Activated CD4-positive, alpha-beta T cell treated with anti-CD3 and anti-CD28 coated beads, Interleukin-2, amount 50 U/mL, for 48 hours (primary cell): ENCODE measurements around the gene BCAR1.

Source experiments
- DNase-seq, 2 experiments: peaks; one replicate each; pipeline ENCODE4 v3.0.0-alpha.2; 2020

Gene BCAR1

DNA sequence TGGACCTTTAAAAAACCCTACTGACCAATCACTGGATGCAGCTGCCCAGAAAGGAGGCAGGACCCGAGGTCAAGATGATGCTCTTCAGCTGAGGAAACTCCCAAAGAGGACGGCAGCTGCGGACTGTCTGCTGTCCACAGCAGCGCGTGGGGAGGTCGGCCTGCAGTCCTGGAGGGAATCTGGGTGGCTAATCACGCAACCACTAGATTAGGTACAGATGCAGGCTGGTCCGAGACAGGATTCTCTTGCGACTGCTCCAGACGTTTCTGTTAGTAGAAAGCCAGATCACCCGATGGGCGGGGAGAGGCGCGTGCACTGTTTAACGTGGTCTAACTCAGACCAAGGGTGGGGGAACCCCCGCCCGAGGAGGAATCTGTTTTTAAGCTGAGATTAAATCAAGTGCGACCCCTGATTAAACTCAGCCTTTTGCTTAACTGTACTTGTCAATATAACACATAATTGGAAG is 53.3 kb downstream of the BCAR1 start:
- no peak for DNase-seq

GRCh38 chr16:75197522-75198134 is 53.8 kb downstream of the BCAR1 start:
- no peak for DNase-seq

DNA sequence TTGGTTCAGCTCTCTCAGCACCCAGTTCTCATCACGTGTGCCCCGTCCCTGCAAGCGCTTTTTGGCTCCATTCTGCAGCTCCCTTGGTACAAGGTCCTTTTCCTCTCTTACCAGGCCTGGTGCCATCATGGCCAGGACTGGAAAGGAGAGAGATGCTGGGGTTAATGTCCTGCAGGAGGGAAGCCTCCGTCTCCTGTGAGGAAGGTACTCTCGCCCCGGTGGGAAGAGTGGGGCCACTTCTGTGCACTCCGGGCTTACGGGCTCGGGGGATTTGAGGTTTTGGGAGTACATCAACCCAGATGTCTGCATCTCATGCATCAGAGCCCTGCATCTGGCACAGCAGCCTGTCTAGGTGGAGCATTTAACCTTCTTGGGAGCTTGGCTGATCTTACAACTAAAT is 54.6 kb downstream of the BCAR1 start:
- DNase-seq: no peak

- DNase-seq: no peak
Observed at GRCh38 chr16:75195811-75196790, 55.3 kb downstream of the BCAR1 start.

DNA sequence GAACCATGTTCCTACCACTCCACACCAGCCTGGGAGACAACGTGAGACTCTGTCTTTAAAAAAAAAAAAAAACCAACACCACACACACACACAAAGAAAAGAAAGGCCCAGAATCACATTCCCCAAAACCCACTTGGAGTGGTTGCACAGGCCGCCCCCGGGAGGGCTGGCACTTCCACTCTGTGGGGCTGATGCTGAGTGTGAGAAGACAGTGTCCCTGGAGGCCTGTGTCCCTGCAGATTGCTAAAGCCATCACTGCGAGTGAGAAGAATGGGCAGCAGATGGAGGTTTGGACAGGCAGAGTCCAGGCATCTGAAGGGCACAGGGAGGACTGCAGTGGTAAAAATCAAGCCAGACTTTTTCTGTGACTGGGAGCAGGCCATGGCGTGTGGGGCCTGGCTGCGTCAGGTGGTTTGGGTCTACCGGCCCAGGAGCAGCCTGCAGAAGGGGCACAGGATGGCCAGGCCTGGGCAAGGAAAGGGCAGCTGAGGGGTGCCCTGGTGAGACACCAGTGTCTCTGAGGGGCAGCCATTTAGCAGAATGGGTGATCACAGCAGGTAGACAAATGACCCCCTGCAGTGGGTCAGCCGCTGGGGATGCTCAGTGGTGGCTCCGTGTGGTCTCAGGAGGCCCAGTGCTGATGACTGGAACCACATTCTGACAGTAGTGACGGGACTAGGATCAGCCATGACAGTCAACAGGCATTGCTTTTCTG is 57.5 kb downstream of the BCAR1 start:
- no peak for DNase-seq

- no peak for DNase-seq
Observed at GRCh38 chr16:75193265-75193650, 58.2 kb downstream of the BCAR1 start.

GRCh38 chr16:75192606-75193264 is 58.7 kb downstream of the BCAR1 start:
- no peak for DNase-seq

- DNase-seq: no peak
Observed at GRCh38 chr16:75189638-75190245, 61.7 kb downstream of the BCAR1 start.

GRCh38 chr16:75188832-75189477 is 62.5 kb downstream of the BCAR1 start:
- DNase-seq: no peak

- DNase-seq: no peak
Observed at GRCh38 chr16:75181630-75182029, 69.8 kb downstream of the BCAR1 start.

DNA sequence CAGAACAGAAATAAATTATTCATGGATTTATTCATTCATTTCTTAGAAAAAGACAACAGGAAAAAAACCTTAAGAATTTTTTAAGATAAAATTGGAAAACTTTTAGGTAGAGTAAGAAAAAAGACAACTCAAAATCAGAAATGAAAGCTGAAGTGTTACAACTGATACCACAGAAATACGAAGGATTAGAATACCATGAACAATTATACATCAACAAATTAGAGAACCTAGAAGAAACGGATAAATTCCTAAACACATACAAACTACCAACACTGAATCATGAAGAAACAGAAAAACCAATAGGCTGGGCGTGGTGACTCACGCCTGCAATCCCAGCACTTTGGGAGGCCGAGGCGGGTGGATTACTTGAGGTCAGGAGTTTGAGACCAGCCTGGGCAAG is 72.2 kb downstream of the BCAR1 start:
- no peak for DNase-seq
